ENCODE data around the gene FAM222B. TPM values are rescaled to one million over a fixed set of nuclear protein-coding genes. Genes with fewer than 3 reads are reported as not detected.

Gene FAM222B
- total and polyA plus RNA-seq, 4 donors = 2.8 to 5.4 (median 4.1) TPM

DNA sequence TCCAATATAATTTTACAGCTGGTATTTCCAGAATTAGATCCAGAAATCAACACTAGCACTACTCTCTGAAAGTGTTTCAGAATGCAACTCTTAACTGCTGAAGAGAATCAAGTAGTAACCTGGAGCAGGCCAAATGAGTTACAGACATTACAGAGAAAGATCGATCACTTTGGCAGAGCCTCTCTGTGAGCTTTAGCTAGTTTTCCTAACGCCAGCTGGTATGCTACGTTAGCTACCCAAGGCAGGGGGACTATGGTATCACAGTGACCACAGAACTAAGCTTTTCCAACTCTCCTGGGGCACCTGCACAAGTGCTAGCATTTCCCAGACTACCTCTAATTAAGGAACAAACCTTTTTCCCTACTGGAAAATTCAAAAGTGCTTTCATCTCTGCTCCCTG is 68.4 kb downstream of the FAM222B start:
- Histone ChIP-seq H3K4me1 (ENCODE audit: control insufficient read depth in 4 of 4, insufficient read depth in 4 of 4, low read length in 3 of 4) (peaks cover 1 to 10% (median 3%) of the 10 kb centered on the region in 4 donors), H3K27me3 (ENCODE audit: control insufficient read depth in 4 of 4, insufficient read depth in 4 of 4, low read length in 3 of 4) (no peaks in the 10 kb centered on the region), H3K9me3 (ENCODE audit: control insufficient read depth in 4 of 4, low read length in 3 of 4) (no peaks in the 10 kb centered on the region), H3K36me3 (ENCODE audit: control insufficient read depth in 4 of 4, insufficient read depth in 3 of 4, low read depth in 1 of 4, low read length in 3 of 4) (no peaks in the 10 kb centered on the region), H3K27ac (ENCODE audit: low read depth in 1 of 2, low read length in 2 of 2) (no peak overlapping the region), H3K4me3 (ENCODE audit: low read depth in 1 of 3, low read length in 3 of 3) (no peak overlapping the region), H3K9ac (ENCODE audit: low read depth in 1 of 2, low read length in 2 of 2) (no peak overlapping the region)
- TF ChIP-seq HNF4A (conservative IDR thresholded peaks at IDR 0.05) (no peak), EGR1 (IDR thresholded peaks at IDR 0.05; ENCODE audit: low read depth in 2 of 2) (no peak), RXRA (IDR thresholded peaks at IDR 0.05) (no peak), GABPA (IDR thresholded peaks at IDR 0.05 in 1 of 2, conservative IDR thresholded peaks at IDR 0.05 in 1 of 2) (no peak), NR2F2 (IDR thresholded peaks at IDR 0.05) (no peak), JUND (IDR thresholded peaks at IDR 0.05) (no peak), ATF3 (IDR thresholded peaks at IDR 0.05) (no peak), HNF4G (IDR thresholded peaks at IDR 0.05) (no peak), MAX (IDR thresholded peaks at IDR 0.05) (no peak)
- DNase-seq (ENCODE audit: low spot score) = no peak
- 48% methylated on average over 3 of the region's 3 CpGs for WGBS

DNA sequence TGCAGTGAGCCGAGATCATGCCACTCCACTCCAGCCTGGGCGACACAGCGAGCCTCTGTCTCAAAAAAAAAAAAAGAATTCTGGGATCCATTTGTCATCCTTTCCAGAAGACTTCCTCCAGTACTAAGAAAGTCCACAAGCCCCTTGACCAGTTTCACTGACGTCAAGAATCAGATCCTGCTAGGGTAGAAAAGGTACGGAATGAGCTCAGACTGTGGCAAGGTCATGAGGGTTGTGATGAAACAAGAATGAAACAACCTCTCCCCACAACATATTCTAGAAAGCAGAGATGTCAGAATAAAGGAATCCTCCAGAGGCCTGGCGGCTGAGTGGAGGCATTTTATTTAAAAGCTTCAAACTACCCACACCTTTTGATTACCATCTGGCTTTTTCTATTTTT is 68.9 kb downstream of the FAM222B start:
- H3K4me1 ChIP-seq (ENCODE audit: control insufficient read depth in 4 of 4, insufficient read depth in 4 of 4, low read length in 3 of 4) = peaks cover 1 to 10% (median 3%) of the 10 kb centered on the region in 4 donors
- no peak overlapping the region for H3K9ac ChIP-seq (ENCODE audit: low read depth in 1 of 2, low read length in 2 of 2)
- no peaks in the 10 kb centered on the region for H3K9me3 ChIP-seq (ENCODE audit: control insufficient read depth in 4 of 4, low read length in 3 of 4)
- no peak overlapping the region for H3K27ac ChIP-seq (ENCODE audit: low read depth in 1 of 2, low read length in 2 of 2)
- no peaks in the 10 kb centered on the region for H3K27me3 ChIP-seq (ENCODE audit: control insufficient read depth in 4 of 4, insufficient read depth in 4 of 4, low read length in 3 of 4)
- DNase-seq (ENCODE audit: low spot score) = no peak
- no peak for TF ChIP-seq NR2F2 (IDR thresholded peaks at IDR 0.05)
- H3K4me3 ChIP-seq (ENCODE audit: low read depth in 1 of 3, low read length in 3 of 3) = no peak overlapping the region
- 90% methylated on average over 6 of the region's 6 CpGs for WGBS
- H3K36me3 ChIP-seq (ENCODE audit: control insufficient read depth in 4 of 4, insufficient read depth in 3 of 4, low read depth in 1 of 4, low read length in 3 of 4) = no peaks in the 10 kb centered on the region

- Histone ChIP-seq H3K36me3 (ENCODE audit: control insufficient read depth in 4 of 4, insufficient read depth in 3 of 4, low read depth in 1 of 4, low read length in 3 of 4) (peaks cover 1 to 10% (median 6%) of the 10 kb centered on the region in 4 donors), H3K4me3 (ENCODE audit: low read depth in 1 of 3, low read length in 3 of 3) (no peak overlapping the region), H3K27ac (ENCODE audit: low read depth in 1 of 2, low read length in 2 of 2) (no peak overlapping the region), H3K4me1 (ENCODE audit: control insufficient read depth in 4 of 4, insufficient read depth in 4 of 4, low read length in 3 of 4) (peaks cover 0 to 11% (median 7%) of the 10 kb centered on the region in 4 donors), H3K9me3 (ENCODE audit: control insufficient read depth in 4 of 4, low read length in 3 of 4) (no peaks in the 10 kb centered on the region), H3K27me3 (ENCODE audit: control insufficient read depth in 4 of 4, insufficient read depth in 4 of 4, low read length in 3 of 4) (no peaks in the 10 kb centered on the region), H3K9ac (ENCODE audit: low read depth in 1 of 2, low read length in 2 of 2) (no peak overlapping the region)
- 91% methylated on average over 4 of the region's 4 CpGs for WGBS
- DNase-seq (ENCODE audit: low spot score) = no peak
- no peak for TF ChIP-seq RXRA (IDR thresholded peaks at IDR 0.05)
Measured at GRCh38 chr17:28765038-28765437, 77.6 kb downstream of the FAM222B start.

DNA sequence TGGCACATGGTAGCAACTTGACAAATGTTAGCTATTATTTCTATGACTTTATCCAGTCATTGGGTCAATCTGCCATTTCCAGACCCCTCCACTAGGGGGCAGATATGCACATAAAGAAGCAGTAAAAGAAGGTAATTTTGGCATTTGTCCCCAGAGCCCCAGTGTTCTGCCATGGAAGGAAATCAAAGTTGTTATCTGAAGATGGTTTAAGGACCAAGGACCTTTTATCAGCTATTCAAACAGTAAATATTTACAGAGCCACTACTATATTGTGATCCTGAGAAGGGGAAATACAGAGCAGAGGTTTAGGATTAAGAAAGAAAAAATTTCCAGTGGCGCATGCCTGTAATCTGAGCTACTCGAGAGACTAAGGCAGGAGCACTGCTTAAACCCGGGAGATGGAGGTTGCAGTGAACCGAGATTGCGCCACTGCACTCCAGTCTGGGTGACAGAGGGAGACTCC is 78.8 kb downstream of the FAM222B start:
- peaks cover 0 to 11% (median 7%) of the 10 kb centered on the region in 4 donors for H3K4me1 ChIP-seq (ENCODE audit: control insufficient read depth in 4 of 4, insufficient read depth in 4 of 4, low read length in 3 of 4)
- no peak overlapping the region for H3K4me3 ChIP-seq (ENCODE audit: low read depth in 1 of 3, low read length in 3 of 3)
- 62% methylated on average over 5 of the region's 5 CpGs for WGBS
- H3K27me3 ChIP-seq (ENCODE audit: control insufficient read depth in 4 of 4, insufficient read depth in 4 of 4, low read length in 3 of 4) = no peaks in the 10 kb centered on the region
- peaks cover 7 to 20% (median 9%) of the 10 kb centered on the region in 4 donors for H3K36me3 ChIP-seq (ENCODE audit: control insufficient read depth in 4 of 4, insufficient read depth in 3 of 4, low read depth in 1 of 4, low read length in 3 of 4)
- peak; percentile 85 for DNase-seq (ENCODE audit: low spot score)
- H3K9ac ChIP-seq (ENCODE audit: low read depth in 1 of 2, low read length in 2 of 2) = no peak overlapping the region
- no peaks in the 10 kb centered on the region for H3K9me3 ChIP-seq (ENCODE audit: control insufficient read depth in 4 of 4, low read length in 3 of 4)
- no peak overlapping the region for H3K27ac ChIP-seq (ENCODE audit: low read depth in 1 of 2, low read length in 2 of 2)
- no peak for TF ChIP-seq MAX (IDR thresholded peaks at IDR 0.05)
- TF ChIP-seq, protein P1, sequence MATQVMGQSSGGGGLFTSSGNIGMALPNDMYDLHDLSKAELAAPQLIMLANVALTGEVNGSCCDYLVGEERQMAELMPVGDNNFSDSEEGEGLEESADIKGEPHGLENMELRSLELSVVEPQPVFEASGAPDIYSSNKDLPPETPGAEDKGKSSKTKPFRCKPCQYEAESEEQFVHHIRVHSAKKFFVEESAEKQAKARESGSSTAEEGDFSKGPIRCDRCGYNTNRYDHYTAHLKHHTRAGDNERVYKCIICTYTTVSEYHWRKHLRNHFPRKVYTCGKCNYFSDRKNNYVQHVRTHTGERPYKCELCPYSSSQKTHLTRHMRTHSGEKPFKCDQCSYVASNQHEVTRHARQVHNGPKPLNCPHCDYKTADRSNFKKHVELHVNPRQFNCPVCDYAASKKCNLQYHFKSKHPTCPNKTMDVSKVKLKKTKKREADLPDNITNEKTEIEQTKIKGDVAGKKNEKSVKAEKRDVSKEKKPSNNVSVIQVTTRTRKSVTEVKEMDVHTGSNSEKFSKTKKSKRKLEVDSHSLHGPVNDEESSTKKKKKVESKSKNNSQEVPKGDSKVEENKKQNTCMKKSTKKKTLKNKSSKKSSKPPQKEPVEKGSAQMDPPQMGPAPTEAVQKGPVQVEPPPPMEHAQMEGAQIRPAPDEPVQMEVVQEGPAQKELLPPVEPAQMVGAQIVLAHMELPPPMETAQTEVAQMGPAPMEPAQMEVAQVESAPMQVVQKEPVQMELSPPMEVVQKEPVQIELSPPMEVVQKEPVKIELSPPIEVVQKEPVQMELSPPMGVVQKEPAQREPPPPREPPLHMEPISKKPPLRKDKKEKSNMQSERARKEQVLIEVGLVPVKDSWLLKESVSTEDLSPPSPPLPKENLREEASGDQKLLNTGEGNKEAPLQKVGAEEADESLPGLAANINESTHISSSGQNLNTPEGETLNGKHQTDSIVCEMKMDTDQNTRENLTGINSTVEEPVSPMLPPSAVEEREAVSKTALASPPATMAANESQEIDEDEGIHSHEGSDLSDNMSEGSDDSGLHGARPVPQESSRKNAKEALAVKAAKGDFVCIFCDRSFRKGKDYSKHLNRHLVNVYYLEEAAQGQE (IDR thresholded peaks at IDR 0.05) = no peak
- peak; percentile 91 to 93 for TF ChIP-seq RAD21 (IDR thresholded peaks at IDR 0.05)
- TF ChIP-seq, protein P2, sequence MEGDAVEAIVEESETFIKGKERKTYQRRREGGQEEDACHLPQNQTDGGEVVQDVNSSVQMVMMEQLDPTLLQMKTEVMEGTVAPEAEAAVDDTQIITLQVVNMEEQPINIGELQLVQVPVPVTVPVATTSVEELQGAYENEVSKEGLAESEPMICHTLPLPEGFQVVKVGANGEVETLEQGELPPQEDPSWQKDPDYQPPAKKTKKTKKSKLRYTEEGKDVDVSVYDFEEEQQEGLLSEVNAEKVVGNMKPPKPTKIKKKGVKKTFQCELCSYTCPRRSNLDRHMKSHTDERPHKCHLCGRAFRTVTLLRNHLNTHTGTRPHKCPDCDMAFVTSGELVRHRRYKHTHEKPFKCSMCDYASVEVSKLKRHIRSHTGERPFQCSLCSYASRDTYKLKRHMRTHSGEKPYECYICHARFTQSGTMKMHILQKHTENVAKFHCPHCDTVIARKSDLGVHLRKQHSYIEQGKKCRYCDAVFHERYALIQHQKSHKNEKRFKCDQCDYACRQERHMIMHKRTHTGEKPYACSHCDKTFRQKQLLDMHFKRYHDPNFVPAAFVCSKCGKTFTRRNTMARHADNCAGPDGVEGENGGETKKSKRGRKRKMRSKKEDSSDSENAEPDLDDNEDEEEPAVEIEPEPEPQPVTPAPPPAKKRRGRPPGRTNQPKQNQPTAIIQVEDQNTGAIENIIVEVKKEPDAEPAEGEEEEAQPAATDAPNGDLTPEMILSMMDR (IDR thresholded peaks at IDR 0.05; ENCODE audit: low read depth, low read length, missing input control) = peak; percentile 93
- TF ChIP-seq FOXA1 (IDR thresholded peaks at IDR 0.05) = no peak
- no peak for TF ChIP-seq SP1 (IDR thresholded peaks at IDR 0.05)
- no peak for TF ChIP-seq FOXA2 (IDR thresholded peaks at IDR 0.05)
- TF ChIP-seq JUND (IDR thresholded peaks at IDR 0.05) = no peak
- no peak for TF ChIP-seq HNF4A (conservative IDR thresholded peaks at IDR 0.05)
- TF ChIP-seq RXRA (IDR thresholded peaks at IDR 0.05) = peak in 1 of 2 donors; percentile 35
- peak; percentile 36 for TF ChIP-seq NR2F2 (IDR thresholded peaks at IDR 0.05)
- TF ChIP-seq ATF3 (IDR thresholded peaks at IDR 0.05) = no peak
- no peak for TF ChIP-seq YY1 (IDR thresholded peaks at IDR 0.05)
- TF ChIP-seq HNF4G (IDR thresholded peaks at IDR 0.05) = no peak
- no peak for TF ChIP-seq GABPA (IDR thresholded peaks at IDR 0.05 in 1 of 2, conservative IDR thresholded peaks at IDR 0.05 in 1 of 2)

Measured in liver (tissue), 9 donors.